Testis (tissue), 3 donors: ENCODE data around the gene EPHA4. TPM values are rescaled to one million over a fixed set of nuclear protein-coding genes. Genes with fewer than 3 reads are reported as not detected.

Experiments used
- DNase-seq: peaks from one replicate; pipeline ENCODE4 v3.0.0-alpha.2; 2019
- H3K27ac ChIP-seq, 2 donors: fragments of 200-600 bp; sonication (generic); one replicate each; pipeline ENCODE4 v1.5.1; 2019
- H3K27me3 ChIP-seq: fragments of 200-600 bp; sonication (generic); one replicate; pipeline ENCODE4 v1.5.1; 2019
- H3K36me3 ChIP-seq: fragments of 200-600 bp; sonication (generic); one replicate; pipeline ENCODE4 v1.5.1; 2017; ENCODE audit warnings: low read depth; ENCODE audit errors: missing control alignments
- H3K4me1 ChIP-seq: fragments of 200-600 bp; sonication (generic); one replicate; pipeline ENCODE4 v1.5.1; 2019
- H3K4me3 ChIP-seq, 2 donors: fragments of 200-600 bp; sonication (generic); one replicate each; pipeline ENCODE4 v1.5.1; 2017 to 2019
- H3K9me3 ChIP-seq: fragments of 200-600 bp; sonication (generic); one replicate; pipeline ENCODE4 v1.5.1; 2017
- CTCF ChIP-seq, 3 experiments: fragments of 450-650 bp in 2 of 3; fragments of 200-600 bp in 1 of 3; sonication (generic) in 1 of 3; IDR thresholded peaks; one replicate each; pipeline ENCODE4 v1.5.1; 2016 to 2019; ENCODE audit warnings: antibody characterized with exemption in 3 of 3, mild to moderate bottlenecking in 2 of 3, moderate library complexity in 1 of 3
- POLR2A ChIP-seq: fragments of 450-650 bp; IDR thresholded peaks from one replicate; pipeline ENCODE4 v1.6.1; 2017; ENCODE audit warnings: antibody characterized with exemption, mild to moderate bottlenecking, moderate library complexity
- WGBS, 2 donors: methylation state at CpG; one replicate each; pipeline ENCODE4 v1.1.5; 2018; 5-methylcytosine and 5-hydroxymethylcytosine counted together
- intact Hi-C: fragments of 100-400 bp; cut with DNase I; formaldehyde crosslinking; loops from one replicate; pipeline ENCODE4 v1.15.1; 2023; ENCODE audit warnings: low total_unique reads
- polyA plus RNA-seq: library from polyadenylated mRNA; stranded (reverse); fragments of 350-450 nt; fragmentation: Illumina TruSeq; extraction: RNeasy Lipid Tissue Mini Kit (QIAGEN cat#74804); gene quantifications from one replicate; pipeline ENCODE4 v1.2.3, GENCODE V29; 2014; ENCODE audit warnings: low read depth, low replicate concordance; ENCODE audit not compliant: insufficient read depth
- total RNA-seq, 2 donors: library from RNA; depleted of rRNA; stranded (reverse); fragments of >200 nt; gene quantifications; one replicate each; pipeline ENCODE4 v1.2.3, GENCODE V29; 2016

The EPHA4 gene
- total and polyA plus RNA-seq, 3 donors from 2014 or later, result 47.4 to 139 (median 134) TPM

GRCh38 chr2:221573430-221574230, 1.5 kb upstream of the EPHA4 start:
- Histone ChIP-seq H3K36me3 (no peaks in the 10 kb centered on the region), H3K27me3 (no peaks in the 10 kb centered on the region), H3K9me3 (no peaks in the 10 kb centered on the region), H3K4me1 (peaks cover 5% of the 10 kb centered on the region), H3K27ac (peak overlapping the region; percentile 86 to 91), H3K4me3 (peak overlapping the region; percentile 72 to 73)
- peak; percentile 93 for DNase-seq
- 0 to 1% methylated on average over 38 to 57 of the region's 63 CpGs for WGBS, 2 donors
- TF ChIP-seq CTCF (IDR thresholded peaks at IDR 0.05) (peak; percentile 99), POLR2A (no peak)
- intact Hi-C loops, result loop anchor here (5.0 kb wide), 1 partner anchor 886 kb away; no protein-coding TSS in a partner anchor

DNA sequence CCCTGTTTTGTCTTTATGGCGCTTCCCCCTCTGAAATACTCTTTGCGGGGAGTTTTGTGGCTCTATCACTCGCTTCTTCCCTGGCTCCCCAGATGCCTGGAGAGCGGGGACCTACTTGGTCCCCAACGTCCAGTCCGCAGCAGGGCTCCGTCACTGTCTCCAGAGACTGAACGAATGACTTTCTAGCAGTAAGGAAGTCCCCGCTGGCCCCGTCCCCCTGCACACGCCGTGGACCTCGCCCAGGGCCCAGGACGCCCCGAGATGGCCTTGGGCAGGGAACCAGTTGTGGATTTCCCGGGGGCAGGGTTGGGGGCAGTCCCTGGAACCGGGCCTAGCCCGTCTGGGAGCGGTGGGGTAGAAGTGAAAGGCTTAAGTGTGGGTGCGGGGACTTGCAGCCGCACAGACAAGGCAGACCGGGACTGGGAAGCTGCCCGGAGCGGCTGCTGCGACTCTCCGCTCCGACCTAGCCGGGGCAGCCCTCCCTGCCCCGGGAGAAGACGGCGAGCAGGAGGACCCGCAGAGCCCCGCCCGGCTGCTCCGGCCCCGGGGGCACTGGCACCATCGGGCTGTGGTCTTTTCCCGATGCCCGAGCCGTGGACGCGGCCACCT, 821 bp upstream of the EPHA4 start:
- H3K36me3 ChIP-seq, result no peaks in the 10 kb centered on the region
- TF ChIP-seq POLR2A (no peak), CTCF (IDR thresholded peaks at IDR 0.05) (no peak)
- DNase-seq, result peak; percentile 58
- H3K4me3 ChIP-seq, result peak overlapping the region; percentile 72 to 73
- peaks cover 5% of the 10 kb centered on the region for H3K4me1 ChIP-seq
- 0% methylated on average over 23 to 42 of the region's 42 CpGs for WGBS, 2 donors
- H3K27me3 ChIP-seq, result no peaks in the 10 kb centered on the region
- no peaks in the 10 kb centered on the region for H3K9me3 ChIP-seq
- intact Hi-C loops, result loop anchor here (5.0 kb wide), 1 partner anchor 886 kb away; no protein-coding TSS in a partner anchor
- H3K27ac ChIP-seq, result peak overlapping the region; percentile 86 to 91

- Histone ChIP-seq H3K36me3 (no peaks in the 10 kb centered on the region), H3K9me3 (no peaks in the 10 kb centered on the region), H3K4me1 (peaks cover 5% of the 10 kb centered on the region), H3K27me3 (no peaks in the 10 kb centered on the region), H3K27ac (peak overlapping the region; percentile 73 to 91), H3K4me3 (peak overlapping the region; percentile 72 to 73)
- TF ChIP-seq CTCF (IDR thresholded peaks at IDR 0.05), result no peak
- intact Hi-C loops, result loop anchor here (5.0 kb wide), 1 partner anchor 884 kb away; no protein-coding TSS in a partner anchor
- 0 to 1% methylated on average over 29 to 37 of the region's 61 CpGs for WGBS, 2 donors
- peak; percentile 31 for DNase-seq
Measured at GRCh38 chr2:221571551-221572218, 419 bp downstream of the EPHA4 start.

- intact Hi-C loops, result loop anchor here (5.0 kb wide), 1 partner anchor 884 kb away; no protein-coding TSS in a partner anchor
- H3K4me3 ChIP-seq, result peak overlapping the region; percentile 72 to 73
- H3K4me1 ChIP-seq, result peaks cover 5% of the 10 kb centered on the region
- H3K27ac ChIP-seq, result peak overlapping the region; percentile 73 to 91
- TF ChIP-seq POLR2A (no peak), CTCF (IDR thresholded peaks at IDR 0.05) (no peak)
- no peak for DNase-seq
- 0 to 2% methylated on average over 22 to 40 of the region's 41 CpGs for WGBS, 2 donors
- H3K9me3 ChIP-seq, result no peaks in the 10 kb centered on the region
- no peaks in the 10 kb centered on the region for H3K36me3 ChIP-seq
- no peaks in the 10 kb centered on the region for H3K27me3 ChIP-seq
Measured at GRCh38 chr2:221571025-221571550, 1.0 kb downstream of the EPHA4 start.
